ENCODE results near the gene HOXC10. TPM values are rescaled to one million over a fixed set of nuclear protein-coding genes. Genes with fewer than 3 reads are reported as not detected.

Gene HOXC10
- polyA plus RNA-seq, 3 donors = not detected

DNA sequence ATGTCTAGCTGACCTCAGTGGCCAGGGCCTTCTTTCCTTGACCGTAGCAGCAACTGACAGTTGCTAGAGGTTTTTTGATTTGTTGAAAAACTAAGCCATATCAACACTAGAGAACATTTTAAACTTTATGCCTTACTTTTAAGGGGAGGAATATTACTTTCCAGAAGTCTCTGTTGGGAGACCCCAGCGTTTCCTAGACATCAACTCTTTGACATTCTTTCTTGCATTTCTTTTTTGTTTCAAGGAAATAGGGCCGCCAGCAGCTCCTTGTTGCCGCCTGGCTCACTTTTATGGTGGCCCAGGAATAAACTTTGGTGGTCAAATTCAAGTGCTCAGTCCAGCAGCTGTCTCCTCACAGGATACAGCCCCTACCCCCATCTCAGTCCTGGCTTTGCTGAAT, 14.5 kb upstream of the HOXC10 start:
- Histone ChIP-seq H2AFZ (ENCODE audit: insufficient read depth, low read depth, low read length, poor library complexity, severe bottlenecking) (no peak overlapping the region), H3K4me3 (replicated peaks in 1 of 3; ENCODE audit: low read depth in 2 of 3, low read length in 3 of 3) (no peak overlapping the region), H3K9me3 (replicated peaks in 1 of 2; ENCODE audit: control insufficient read depth in 1 of 2, insufficient read depth in 1 of 2, low read length in 2 of 2) (peaks cover 17 to 83% of the 10 kb centered on the region in 2 donors), H3K79me2 (ENCODE audit: insufficient read depth, low read length) (no peaks in the 10 kb centered on the region), H4K20me1 (ENCODE audit: insufficient read depth, low read length) (no peaks in the 10 kb centered on the region), H3K9ac (ENCODE audit: insufficient read depth, low read length, poor library complexity, severe bottlenecking) (no peak overlapping the region), H3K4me2 (replicated peaks; ENCODE audit: extremely low read depth, low read length, poor library complexity, severe bottlenecking) (no peak overlapping the region), H3K36me3 (replicated peaks in 1 of 2; ENCODE audit: control insufficient read depth in 1 of 2, insufficient read depth in 2 of 2, low read length in 2 of 2) (no peaks in the 10 kb centered on the region), H3K27me3 (ENCODE audit: control insufficient read depth in 2 of 2, insufficient read depth in 2 of 2, low read length in 2 of 2) (peaks cover 100% of the 10 kb centered on the region in 2 donors), H3K27ac (ENCODE audit: low read depth in 1 of 2, low read length in 2 of 2) (no peak overlapping the region), H3K4me1 (ENCODE audit: control insufficient read depth in 1 of 2, insufficient read depth in 2 of 2, low read length in 2 of 2) (peaks cover 10 to 22% of the 10 kb centered on the region in 2 donors)
- no peak for DNase-seq
- Mint-ChIP-seq H3K27ac (no peak overlapping the region), H3K27me3 (ENCODE audit: low read depth in 3 of 3) (peaks cover 97 to 100% (median 99%) of the 10 kb centered on the region in 3 donors), H3K9me3 (peaks cover 8 to 71% (median 45%) of the 10 kb centered on the region in 7 donors), H3K4me3 (peak overlapping the region in 1 of 2 donors; percentile 75), H3K4me1 (peaks cover 38% of the 10 kb centered on the region), H3K36me3 (peaks cover 10 to 30% of the 10 kb centered on the region in 2 donors)
- intact Hi-C loops (cut with micrococcal nuclease) = loop anchor here in 1 of 2 donors (10.0 kb wide), 1 partner anchor 64 kb away; the partner anchor contains the start of gene HOXC5
- TF ChIP-seq, protein P1, sequence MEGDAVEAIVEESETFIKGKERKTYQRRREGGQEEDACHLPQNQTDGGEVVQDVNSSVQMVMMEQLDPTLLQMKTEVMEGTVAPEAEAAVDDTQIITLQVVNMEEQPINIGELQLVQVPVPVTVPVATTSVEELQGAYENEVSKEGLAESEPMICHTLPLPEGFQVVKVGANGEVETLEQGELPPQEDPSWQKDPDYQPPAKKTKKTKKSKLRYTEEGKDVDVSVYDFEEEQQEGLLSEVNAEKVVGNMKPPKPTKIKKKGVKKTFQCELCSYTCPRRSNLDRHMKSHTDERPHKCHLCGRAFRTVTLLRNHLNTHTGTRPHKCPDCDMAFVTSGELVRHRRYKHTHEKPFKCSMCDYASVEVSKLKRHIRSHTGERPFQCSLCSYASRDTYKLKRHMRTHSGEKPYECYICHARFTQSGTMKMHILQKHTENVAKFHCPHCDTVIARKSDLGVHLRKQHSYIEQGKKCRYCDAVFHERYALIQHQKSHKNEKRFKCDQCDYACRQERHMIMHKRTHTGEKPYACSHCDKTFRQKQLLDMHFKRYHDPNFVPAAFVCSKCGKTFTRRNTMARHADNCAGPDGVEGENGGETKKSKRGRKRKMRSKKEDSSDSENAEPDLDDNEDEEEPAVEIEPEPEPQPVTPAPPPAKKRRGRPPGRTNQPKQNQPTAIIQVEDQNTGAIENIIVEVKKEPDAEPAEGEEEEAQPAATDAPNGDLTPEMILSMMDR (IDR thresholded peaks at IDR 0.05) = no peak
- 12% methylated on average over 3 of the region's 4 CpGs for WGBS (ENCODE audit: insufficient coverage)

DNA sequence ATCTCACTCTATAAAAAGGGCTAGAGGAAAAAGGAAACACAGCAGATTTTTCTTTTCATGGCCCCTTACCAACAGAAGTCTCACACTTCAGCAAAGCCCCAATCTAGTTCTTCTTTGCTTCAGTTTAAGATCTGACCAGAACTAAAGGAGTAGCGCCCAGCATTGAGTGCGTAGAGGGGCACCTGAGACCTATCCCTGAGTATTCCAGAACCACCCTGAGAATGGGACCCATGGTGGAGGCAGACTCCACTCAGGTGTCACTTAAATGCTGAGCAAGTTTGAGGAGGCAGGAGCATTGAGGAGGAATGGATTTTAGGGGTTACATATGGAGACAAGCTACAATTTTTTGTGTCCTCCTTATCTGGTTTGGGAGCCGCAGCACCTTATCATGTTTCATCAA, 13.8 kb upstream of the HOXC10 start:
- Histone ChIP-seq H3K9ac (ENCODE audit: insufficient read depth, low read length, poor library complexity, severe bottlenecking) (no peak overlapping the region), H3K4me2 (replicated peaks; ENCODE audit: extremely low read depth, low read length, poor library complexity, severe bottlenecking) (no peak overlapping the region), H3K4me3 (replicated peaks in 1 of 3; ENCODE audit: low read depth in 2 of 3, low read length in 3 of 3) (no peak overlapping the region), H4K20me1 (ENCODE audit: insufficient read depth, low read length) (no peaks in the 10 kb centered on the region), H3K9me3 (replicated peaks in 1 of 2; ENCODE audit: control insufficient read depth in 1 of 2, insufficient read depth in 1 of 2, low read length in 2 of 2) (peaks cover 20 to 83% of the 10 kb centered on the region in 2 donors), H3K4me1 (ENCODE audit: control insufficient read depth in 1 of 2, insufficient read depth in 2 of 2, low read length in 2 of 2) (peaks cover 10 to 23% of the 10 kb centered on the region in 2 donors), H3K79me2 (ENCODE audit: insufficient read depth, low read length) (no peaks in the 10 kb centered on the region), H2AFZ (ENCODE audit: insufficient read depth, low read depth, low read length, poor library complexity, severe bottlenecking) (no peak overlapping the region), H3K36me3 (replicated peaks in 1 of 2; ENCODE audit: control insufficient read depth in 1 of 2, insufficient read depth in 2 of 2, low read length in 2 of 2) (no peaks in the 10 kb centered on the region), H3K27ac (ENCODE audit: low read depth in 1 of 2, low read length in 2 of 2) (no peak overlapping the region), H3K27me3 (ENCODE audit: control insufficient read depth in 2 of 2, insufficient read depth in 2 of 2, low read length in 2 of 2) (peaks cover 100% of the 10 kb centered on the region in 2 donors)
- H3K27me3 Mint-ChIP-seq (ENCODE audit: low read depth in 3 of 3) = peaks cover 97 to 100% (median 99%) of the 10 kb centered on the region in 3 donors
- H3K4me1 Mint-ChIP-seq = peaks cover 36% of the 10 kb centered on the region
- intact Hi-C loops (cut with micrococcal nuclease) = loop anchor here in 1 of 2 donors (10.0 kb wide), 1 partner anchor 64 kb away; the partner anchor contains the start of gene HOXC5
- TF ChIP-seq, protein P1 (IDR thresholded peaks at IDR 0.05) = no peak
- no peak for DNase-seq
- no peak overlapping the region for H3K27ac Mint-ChIP-seq
- H3K36me3 Mint-ChIP-seq = peaks cover 7 to 29% of the 10 kb centered on the region in 2 donors
- no CpG with 5 or more reads among the region's 3 CpGs for WGBS (ENCODE audit: insufficient coverage)
- peaks cover 6 to 71% (median 45%) of the 10 kb centered on the region in 7 donors for H3K9me3 Mint-ChIP-seq
- H3K4me3 Mint-ChIP-seq = peak overlapping the region in 1 of 2 donors; percentile 75

Data from CD14-positive monocyte (primary cell).